BE2C (cell line): ENCODE measurements around the gene STAC2.

Experiments used
- DNase-seq: peaks from one replicate; pipeline ENCODE4 v3.0.0-alpha.2; 2020
- H3K27me3 ChIP-seq: fragments of 250-450 bp; sonication (Bioruptor Pico); 2 replicates; pipeline ENCODE4 v1.5.1; 2020; ENCODE audit warnings: mild to moderate bottlenecking
- H3K36me3 ChIP-seq: fragments of 250-450 bp; sonication (Bioruptor Pico); 2 replicates; pipeline ENCODE4 v1.5.1; 2020; ENCODE audit warnings: mild to moderate bottlenecking
- H3K4me1 ChIP-seq: fragments of 250-450 bp; sonication (Bioruptor Pico); 2 replicates; pipeline ENCODE4 v1.5.1; 2020
- H3K4me3 ChIP-seq: 2 replicates; pipeline ENCODE4 v1.5.1; 2011; ENCODE audit warnings: low read depth, low read length
- H3K9me3 ChIP-seq: fragments of 250-450 bp; sonication (Bioruptor Pico); 2 replicates; pipeline ENCODE4 v1.5.1; 2020
- TF ChIP-seq, protein P1 (sequence below): IDR thresholded peaks from 2 replicates; pipeline ENCODE4 v1.5.1; 2012; ENCODE audit warnings: mild to moderate bottlenecking, low read depth, low read length

STAC2 gene

DNA sequence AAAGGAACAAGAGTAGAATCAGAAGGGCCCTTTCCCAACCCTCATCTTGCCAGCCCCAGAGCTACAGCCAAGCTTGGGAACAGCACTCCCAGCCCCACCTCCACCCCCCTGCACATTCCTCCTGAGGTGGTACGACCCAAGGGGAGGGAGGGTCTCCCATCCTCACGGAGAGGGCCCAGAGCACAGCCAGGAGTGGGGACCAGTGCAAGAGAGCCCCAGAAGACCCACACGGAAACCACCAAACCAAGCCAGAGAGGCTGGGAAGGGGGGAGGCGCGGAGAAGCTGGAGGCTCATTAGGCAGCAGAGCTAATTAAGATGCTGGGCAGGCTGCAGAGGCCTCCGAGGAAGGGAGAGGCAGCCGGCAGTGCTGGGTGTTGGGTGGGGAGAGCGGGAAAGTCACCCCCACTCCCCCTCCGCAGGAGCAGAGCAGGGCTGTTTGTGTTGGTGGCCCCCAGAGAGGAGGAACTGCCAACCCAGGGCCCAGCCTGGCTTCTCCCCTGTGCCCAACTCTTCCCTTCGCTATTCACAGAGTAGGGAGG, 30.7 kb downstream of the STAC2 start:
- H3K36me3 ChIP-seq: peaks cover 17% of the 10 kb centered on the region
- TF ChIP-seq, protein P1, sequence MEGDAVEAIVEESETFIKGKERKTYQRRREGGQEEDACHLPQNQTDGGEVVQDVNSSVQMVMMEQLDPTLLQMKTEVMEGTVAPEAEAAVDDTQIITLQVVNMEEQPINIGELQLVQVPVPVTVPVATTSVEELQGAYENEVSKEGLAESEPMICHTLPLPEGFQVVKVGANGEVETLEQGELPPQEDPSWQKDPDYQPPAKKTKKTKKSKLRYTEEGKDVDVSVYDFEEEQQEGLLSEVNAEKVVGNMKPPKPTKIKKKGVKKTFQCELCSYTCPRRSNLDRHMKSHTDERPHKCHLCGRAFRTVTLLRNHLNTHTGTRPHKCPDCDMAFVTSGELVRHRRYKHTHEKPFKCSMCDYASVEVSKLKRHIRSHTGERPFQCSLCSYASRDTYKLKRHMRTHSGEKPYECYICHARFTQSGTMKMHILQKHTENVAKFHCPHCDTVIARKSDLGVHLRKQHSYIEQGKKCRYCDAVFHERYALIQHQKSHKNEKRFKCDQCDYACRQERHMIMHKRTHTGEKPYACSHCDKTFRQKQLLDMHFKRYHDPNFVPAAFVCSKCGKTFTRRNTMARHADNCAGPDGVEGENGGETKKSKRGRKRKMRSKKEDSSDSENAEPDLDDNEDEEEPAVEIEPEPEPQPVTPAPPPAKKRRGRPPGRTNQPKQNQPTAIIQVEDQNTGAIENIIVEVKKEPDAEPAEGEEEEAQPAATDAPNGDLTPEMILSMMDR: no peak
- H3K4me3 ChIP-seq: peak overlapping the region; percentile 31
- DNase-seq: no peak
- H3K9me3 ChIP-seq: no peaks in the 10 kb centered on the region
- peaks cover 8% of the 10 kb centered on the region; the same call in 1 of the 2 replicates for H3K4me1 ChIP-seq
- no peaks in the 10 kb centered on the region for H3K27me3 ChIP-seq

DNA sequence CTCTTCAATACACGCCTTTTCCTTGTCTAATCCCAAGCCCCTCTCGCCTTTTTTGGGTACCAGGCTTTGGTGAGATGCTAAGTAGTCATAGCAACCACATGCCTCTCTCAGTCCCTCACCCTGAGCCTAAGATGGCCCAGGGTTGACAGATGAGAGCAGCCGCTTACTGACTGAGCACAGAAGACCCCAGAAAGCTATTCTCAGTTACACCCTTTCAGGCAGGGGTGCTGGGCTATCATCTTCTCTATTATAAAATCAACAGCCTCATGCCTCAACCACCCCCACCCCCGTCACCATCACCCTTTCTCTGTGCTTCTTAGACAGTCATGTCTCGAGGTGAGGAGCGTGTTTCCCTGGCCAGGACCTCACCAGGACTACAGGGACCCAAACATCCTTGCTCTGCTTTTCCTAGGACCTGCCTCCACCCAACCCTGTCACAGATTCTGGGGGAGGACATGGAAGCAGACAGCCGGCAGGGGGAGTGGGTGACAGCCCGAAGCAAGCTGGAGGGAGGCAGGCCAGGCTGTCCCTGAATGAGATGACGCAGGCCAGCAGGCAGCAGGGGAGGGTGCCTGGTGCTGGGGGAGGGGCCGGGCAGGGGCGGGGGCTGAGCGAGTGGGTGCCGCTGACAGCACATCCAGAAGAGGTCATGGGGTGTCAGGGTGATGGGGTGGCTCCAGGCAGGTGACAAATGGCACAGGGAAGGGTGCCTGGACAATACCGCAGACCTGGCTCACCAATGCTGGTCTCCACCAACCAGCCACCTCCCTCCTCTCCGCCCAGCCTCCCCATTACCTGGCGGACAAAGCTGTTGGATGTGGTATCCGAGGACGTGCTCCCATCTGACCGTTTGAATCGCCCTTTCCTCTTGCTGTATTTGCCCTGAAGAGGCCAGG, 31.4 kb downstream of the STAC2 start:
- DNase-seq: peak; percentile 91
- peaks cover 17% of the 10 kb centered on the region for H3K36me3 ChIP-seq
- peak overlapping the region; percentile 31 for H3K4me3 ChIP-seq
- H3K27me3 ChIP-seq: no peaks in the 10 kb centered on the region
- TF ChIP-seq, protein P1: peak; percentile 79
- peaks cover 8% of the 10 kb centered on the region; the same call in 1 of the 2 replicates for H3K4me1 ChIP-seq
- H3K9me3 ChIP-seq: no peaks in the 10 kb centered on the region

DNA sequence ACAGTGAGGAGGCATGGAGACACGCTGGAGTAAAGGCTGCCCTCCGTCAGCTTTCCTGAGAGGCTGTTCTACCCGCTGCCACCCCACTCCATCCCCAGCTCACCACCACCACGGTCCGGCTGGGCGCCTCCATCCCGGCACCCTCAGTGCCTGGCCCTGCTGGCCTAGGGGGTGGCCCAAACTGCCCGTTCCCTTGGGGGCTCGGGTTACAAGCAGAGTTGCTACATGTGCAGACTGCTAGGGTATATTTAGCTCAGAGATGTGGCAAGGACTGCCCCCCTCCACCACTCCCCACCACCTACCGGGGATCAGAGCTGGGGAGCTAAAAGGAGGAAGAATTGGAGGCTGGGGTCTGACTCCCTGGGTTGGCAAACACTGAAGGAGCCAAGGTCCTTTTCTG, 32.4 kb downstream of the STAC2 start:
- Histone ChIP-seq H3K36me3 (peaks cover 24% of the 10 kb centered on the region), H3K4me1 (peaks cover 8% of the 10 kb centered on the region; the same call in 1 of the 2 replicates), H3K27me3 (no peaks in the 10 kb centered on the region), H3K9me3 (no peaks in the 10 kb centered on the region), H3K4me3 (no peak overlapping the region)
- TF ChIP-seq, protein P1: no peak
- no peak for DNase-seq

DNA sequence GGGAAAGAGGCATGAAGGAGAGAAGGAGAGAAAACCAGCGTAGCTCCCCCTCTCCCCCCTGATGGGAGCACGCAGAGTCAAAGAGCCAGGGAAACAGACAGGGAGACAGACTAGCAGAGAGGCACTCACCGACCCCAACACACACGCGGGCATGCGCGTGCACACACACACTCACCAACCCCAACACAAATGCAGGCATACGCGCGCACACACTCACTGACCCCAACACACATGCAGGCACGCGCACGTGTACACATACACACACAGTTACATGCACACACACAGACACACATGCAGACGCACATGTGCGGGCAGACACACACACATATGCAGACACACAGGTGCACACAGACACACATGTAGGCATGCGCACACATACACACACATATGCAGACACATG, 32.8 kb downstream of the STAC2 start:
- TF ChIP-seq, protein P1: no peak
- H3K36me3 ChIP-seq: peaks cover 25% of the 10 kb centered on the region
- H3K27me3 ChIP-seq: no peaks in the 10 kb centered on the region
- no peaks in the 10 kb centered on the region for H3K9me3 ChIP-seq
- no peak for DNase-seq
- peaks cover 8% of the 10 kb centered on the region; the same call in 1 of the 2 replicates for H3K4me1 ChIP-seq
- H3K4me3 ChIP-seq: no peak overlapping the region

DNA sequence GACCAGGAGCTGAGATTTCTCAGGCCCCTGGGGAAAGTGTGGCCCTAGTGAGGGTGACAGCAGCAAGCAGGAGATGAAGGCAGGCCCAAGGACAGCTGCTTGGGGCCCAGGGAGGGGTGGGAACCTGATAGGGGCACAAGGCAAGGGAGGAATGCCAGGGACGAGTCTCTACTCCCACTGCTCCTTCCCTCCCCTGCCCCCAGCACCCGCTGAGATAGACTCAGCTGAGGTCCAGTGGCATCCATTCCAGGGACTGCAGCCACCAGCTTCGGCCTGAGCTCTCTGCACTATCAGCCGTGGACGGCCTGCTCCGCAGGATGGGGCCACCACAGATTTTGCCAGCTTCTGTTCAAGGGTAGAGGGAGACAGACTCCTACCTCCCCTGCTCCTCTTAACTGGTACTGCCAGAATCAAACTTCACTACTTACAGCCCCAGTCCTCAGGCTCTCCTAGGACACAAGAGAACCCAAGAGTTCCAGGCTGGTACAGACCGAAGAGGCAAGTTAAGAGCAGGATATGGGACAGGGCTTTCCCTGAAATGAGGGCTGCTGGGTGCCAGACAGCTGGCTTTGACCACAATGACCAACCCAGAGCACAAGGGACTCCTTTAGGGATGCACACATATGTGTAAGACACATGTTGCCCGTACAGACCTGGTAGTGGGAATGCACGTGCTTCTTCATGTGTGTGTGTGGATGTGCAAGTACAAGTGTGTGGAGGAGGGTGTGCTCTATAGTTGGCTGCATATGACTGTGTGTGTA, 33.8 kb downstream of the STAC2 start:
- no peaks in the 10 kb centered on the region for H3K27me3 ChIP-seq
- no peaks in the 10 kb centered on the region for H3K9me3 ChIP-seq

More for the DNA sequence above, 33.8 kb downstream of the STAC2 start:
- no peak overlapping the region for H3K4me3 ChIP-seq
- TF ChIP-seq, protein P1: no peak
- DNase-seq: no peak
- H3K36me3 ChIP-seq: peaks cover 29% of the 10 kb centered on the region
- H3K4me1 ChIP-seq: peaks cover 8% of the 10 kb centered on the region; the same call in 1 of the 2 replicates
